SIG-M5 treated with dmso at 0.1 percent for 504 hours (cell line): ENCODE measurements around the gene MAOA.
"Not testable (repeated sequence)": the region's sequence is repeated elsewhere in the genome, so short reads cannot be mapped to it uniquely, and the experiment has no call there.

ENCODE experiments used
- DNase-seq: peaks from one replicate; lab custom pipeline; 2025; ENCODE audit not compliant: unreplicated experiment; lab: John Stamatoyannopoulos, UW

Gene MAOA

GRCh38 chrX:43716144-43716543 lies 60.0 kb downstream of the MAOA start:
- no peak for DNase-seq

GRCh38 chrX:43716696-43717095 lies 60.6 kb downstream of the MAOA start:
- no peak for DNase-seq

- no peak for DNase-seq
Observed at GRCh38 chrX:43717161-43717560, 61.1 kb downstream of the MAOA start.

- no peak for DNase-seq
Observed at GRCh38 chrX:43718081-43718480, 62.0 kb downstream of the MAOA start.

- DNase-seq = no peak
Observed at GRCh38 chrX:43718546-43718945, 62.4 kb downstream of the MAOA start.

GRCh38 chrX:43718956-43719355 lies 62.9 kb downstream of the MAOA start:
- DNase-seq = no peak

GRCh38 chrX:43720082-43720481 lies 64.0 kb downstream of the MAOA start:
- no peak for DNase-seq

GRCh38 chrX:43720961-43721360 lies 64.9 kb downstream of the MAOA start:
- no peak for DNase-seq

GRCh38 chrX:43725227-43725626 lies 69.1 kb downstream of the MAOA start:
- not testable (repeated sequence) for DNase-seq

GRCh38 chrX:43727254-43727653 lies 71.2 kb downstream of the MAOA start:
- DNase-seq = not testable (repeated sequence)

GRCh38 chrX:43728002-43728401 lies 71.9 kb downstream of the MAOA start:
- no peak for DNase-seq

GRCh38 chrX:43728966-43729365 lies 72.9 kb downstream of the MAOA start:
- DNase-seq = no peak

GRCh38 chrX:43731086-43731485 lies 75.0 kb downstream of the MAOA start:
- DNase-seq = no peak

- no peak for DNase-seq
Observed at GRCh38 chrX:43733699-43734098, 77.6 kb downstream of the MAOA start.

- DNase-seq = no peak
Observed at GRCh38 chrX:43734444-43734843, 78.3 kb downstream of the MAOA start.

- no peak for DNase-seq
Observed at GRCh38 chrX:43735534-43735933, 79.4 kb downstream of the MAOA start.

GRCh38 chrX:43735957-43736356 lies 79.9 kb downstream of the MAOA start:
- no peak for DNase-seq

GRCh38 chrX:43741843-43742573 lies 85.9 kb downstream of the MAOA start:
- peak; percentile 1 for DNase-seq

GRCh38 chrX:43743100-43743822 lies 87.2 kb downstream of the MAOA start:
- DNase-seq = no peak

GRCh38 chrX:43744284-43744683 lies 88.2 kb downstream of the MAOA start:
- no peak for DNase-seq

GRCh38 chrX:43745938-43746721 lies 90.0 kb downstream of the MAOA start:
- no peak for DNase-seq

GRCh38 chrX:43747476-43747875 lies 91.4 kb downstream of the MAOA start:
- no peak for DNase-seq
